ENCODE measurements around the gene FAM98A. TPM values are rescaled to one million over a fixed set of nuclear protein-coding genes. Genes with fewer than 3 reads are reported as not detected.
A peak's percentile ranks its signal among the peaks of the same experiment; 100 is the strongest.

The FAM98A gene
- total RNA-seq, 4 donors from 2014 or later = 21.4 to 59.9 (median 30.8) TPM

DNA sequence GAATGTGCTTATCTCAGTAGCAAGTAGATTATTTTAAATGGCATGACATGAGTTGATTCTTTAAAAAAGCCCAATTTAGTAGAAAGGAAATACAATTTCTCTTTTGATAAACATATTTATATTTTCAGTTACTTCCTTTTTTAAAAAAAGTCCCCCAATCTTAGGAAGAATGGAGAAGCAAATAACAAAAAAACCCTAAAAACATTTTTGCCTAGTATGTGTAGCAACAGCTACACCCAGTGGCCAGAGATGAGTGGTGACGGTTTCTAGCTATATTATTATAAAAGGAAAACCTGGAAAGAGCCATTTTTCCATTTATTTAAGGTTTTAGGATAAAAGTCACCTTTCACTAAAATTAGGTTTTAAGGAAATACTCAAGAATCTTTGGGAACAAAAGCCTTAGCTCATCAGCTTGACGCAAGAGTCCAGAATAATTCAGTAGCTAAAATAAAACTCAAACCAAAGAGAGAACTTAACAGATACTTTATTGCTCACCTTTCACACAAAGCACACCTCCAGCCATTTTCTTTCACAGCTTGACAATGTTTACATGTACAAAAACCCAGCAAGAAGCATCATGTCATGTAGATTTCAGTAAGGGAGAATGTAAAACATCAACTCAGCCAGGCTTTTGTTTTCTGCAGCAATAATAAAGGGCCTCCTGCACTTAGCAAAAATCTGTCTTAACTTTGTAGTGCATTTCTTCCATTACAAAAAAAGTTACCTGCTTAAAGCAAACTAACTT lies 15.7 kb downstream of the FAM98A start:
- TF ChIP-seq, protein P1, sequence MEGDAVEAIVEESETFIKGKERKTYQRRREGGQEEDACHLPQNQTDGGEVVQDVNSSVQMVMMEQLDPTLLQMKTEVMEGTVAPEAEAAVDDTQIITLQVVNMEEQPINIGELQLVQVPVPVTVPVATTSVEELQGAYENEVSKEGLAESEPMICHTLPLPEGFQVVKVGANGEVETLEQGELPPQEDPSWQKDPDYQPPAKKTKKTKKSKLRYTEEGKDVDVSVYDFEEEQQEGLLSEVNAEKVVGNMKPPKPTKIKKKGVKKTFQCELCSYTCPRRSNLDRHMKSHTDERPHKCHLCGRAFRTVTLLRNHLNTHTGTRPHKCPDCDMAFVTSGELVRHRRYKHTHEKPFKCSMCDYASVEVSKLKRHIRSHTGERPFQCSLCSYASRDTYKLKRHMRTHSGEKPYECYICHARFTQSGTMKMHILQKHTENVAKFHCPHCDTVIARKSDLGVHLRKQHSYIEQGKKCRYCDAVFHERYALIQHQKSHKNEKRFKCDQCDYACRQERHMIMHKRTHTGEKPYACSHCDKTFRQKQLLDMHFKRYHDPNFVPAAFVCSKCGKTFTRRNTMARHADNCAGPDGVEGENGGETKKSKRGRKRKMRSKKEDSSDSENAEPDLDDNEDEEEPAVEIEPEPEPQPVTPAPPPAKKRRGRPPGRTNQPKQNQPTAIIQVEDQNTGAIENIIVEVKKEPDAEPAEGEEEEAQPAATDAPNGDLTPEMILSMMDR (IDR thresholded peaks at IDR 0.05) = peak; percentile 65 to 82
- TF ChIP-seq POLR2AphosphoS5 (IDR thresholded peaks at IDR 0.05) = no peak
- Histone ChIP-seq H3K4me3 (no peak overlapping the region), H3K9me3 (no peaks in the 10 kb centered on the region), H3K27ac (no peak overlapping the region), H3K27me3 (no peaks in the 10 kb centered on the region), H3K4me1 (no peaks in the 10 kb centered on the region), H3K36me3 (peaks cover 47% of the 10 kb centered on the region)
- WGBS = 21% methylated on average over 2 of the region's 2 CpGs
- no peak for DNase-seq (ENCODE audit: low spot score in 2 of 2)

DNA sequence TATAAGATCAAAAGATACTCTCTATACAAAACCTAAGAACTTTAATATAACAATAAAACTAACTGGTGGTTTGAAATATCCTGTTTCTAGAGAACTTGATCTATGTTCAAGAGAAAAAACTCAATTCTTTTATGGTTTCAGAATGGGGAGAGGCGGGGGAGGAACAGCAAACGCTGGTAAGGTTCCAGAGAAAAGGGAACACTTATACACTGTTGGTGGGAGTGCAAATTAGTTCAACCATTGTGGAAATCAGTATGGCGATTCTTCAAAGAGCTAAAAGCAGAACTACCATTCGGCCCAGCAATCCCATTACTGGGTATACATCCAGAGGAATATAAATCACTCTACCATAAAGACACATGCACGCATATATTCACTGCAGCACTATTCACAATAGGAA lies 17.2 kb downstream of the FAM98A start:
- Histone ChIP-seq H3K9me3 (no peaks in the 10 kb centered on the region), H3K4me1 (no peaks in the 10 kb centered on the region), H3K4me3 (no peak overlapping the region), H3K27ac (no peak overlapping the region), H3K27me3 (no peaks in the 10 kb centered on the region), H3K36me3 (peaks cover 34% of the 10 kb centered on the region)
- DNase-seq (ENCODE audit: low spot score in 2 of 2) = no peak
- TF ChIP-seq, protein P1 (IDR thresholded peaks at IDR 0.05) = no peak
- TF ChIP-seq EP300 (IDR thresholded peaks at IDR 0.05) (no peak), POLR2A (IDR thresholded peaks at IDR 0.05) (no peak), POLR2AphosphoS5 (IDR thresholded peaks at IDR 0.05) (no peak)
- WGBS = 85% methylated on average over 5 of the region's 5 CpGs

DNA sequence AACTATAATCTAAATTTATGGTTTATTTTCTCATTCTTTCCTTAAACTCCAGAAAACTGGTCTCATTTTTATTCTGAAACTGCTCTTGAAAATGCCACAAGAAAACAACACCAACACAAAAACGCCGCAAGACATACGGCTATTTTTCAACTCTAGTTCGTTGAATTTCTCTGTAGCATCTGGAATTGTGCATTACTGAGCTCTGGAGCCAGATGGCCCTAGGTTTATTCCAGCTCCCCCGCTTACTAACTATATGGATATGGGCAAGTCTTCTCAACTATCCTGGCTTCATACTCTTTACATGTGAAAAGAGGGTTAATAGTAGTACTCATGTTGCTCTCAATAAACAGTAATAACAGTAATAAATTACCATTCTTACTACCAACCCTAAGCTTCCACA lies 19.9 kb downstream of the FAM98A start:
- H3K27ac ChIP-seq = no peak overlapping the region
- no peak for TF ChIP-seq POLR2A (IDR thresholded peaks at IDR 0.05)
- TF ChIP-seq, protein P1 (IDR thresholded peaks at IDR 0.05) = no peak
- no peak for TF ChIP-seq EP300 (IDR thresholded peaks at IDR 0.05)
- no peak for TF ChIP-seq POLR2AphosphoS5 (IDR thresholded peaks at IDR 0.05)

DNA sequence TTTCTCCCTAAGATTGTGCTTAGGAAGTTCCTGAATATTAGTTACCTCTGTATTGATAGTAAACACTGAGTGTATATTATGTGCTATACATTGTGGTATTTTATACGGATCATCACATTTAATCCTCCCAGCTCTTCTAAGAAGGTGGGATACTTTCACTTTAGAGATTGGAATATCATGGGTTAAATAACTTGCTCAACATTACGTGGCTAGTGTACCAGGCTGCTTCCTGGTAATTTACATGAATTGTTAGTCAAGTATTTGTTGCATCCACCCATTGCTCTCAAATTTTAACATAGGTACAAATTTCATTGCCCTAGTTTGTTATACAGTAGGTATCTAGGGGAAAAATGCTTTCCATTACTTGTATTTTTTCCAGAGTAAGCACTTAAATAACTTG lies 21.4 kb downstream of the FAM98A start:
- TF ChIP-seq POLR2A (IDR thresholded peaks at IDR 0.05) (no peak), POLR2AphosphoS5 (IDR thresholded peaks at IDR 0.05) (no peak), EP300 (IDR thresholded peaks at IDR 0.05) (no peak)
- TF ChIP-seq, protein P1 (IDR thresholded peaks at IDR 0.05) = no peak
- Histone ChIP-seq H3K9me3 (no peaks in the 10 kb centered on the region), H3K27ac (no peak overlapping the region), H3K4me3 (no peak overlapping the region), H3K4me1 (no peaks in the 10 kb centered on the region), H3K27me3 (no peaks in the 10 kb centered on the region), H3K36me3 (no peaks in the 10 kb centered on the region)
- DNase-seq (ENCODE audit: low spot score in 2 of 2) = no peak
- WGBS = 40% methylated on average over 2 of the region's 2 CpGs

More for the DNA sequence above, 19.9 kb downstream of the FAM98A start:
- H3K36me3 ChIP-seq = peaks cover 7% of the 10 kb centered on the region
- no peaks in the 10 kb centered on the region for H3K27me3 ChIP-seq
- H3K4me3 ChIP-seq = no peak overlapping the region
- DNase-seq (ENCODE audit: low spot score in 2 of 2) = no peak
- H3K4me1 ChIP-seq = no peaks in the 10 kb centered on the region
- H3K9me3 ChIP-seq = no peaks in the 10 kb centered on the region
- WGBS = 79% methylated on average over 5 of the region's 5 CpGs

DNA sequence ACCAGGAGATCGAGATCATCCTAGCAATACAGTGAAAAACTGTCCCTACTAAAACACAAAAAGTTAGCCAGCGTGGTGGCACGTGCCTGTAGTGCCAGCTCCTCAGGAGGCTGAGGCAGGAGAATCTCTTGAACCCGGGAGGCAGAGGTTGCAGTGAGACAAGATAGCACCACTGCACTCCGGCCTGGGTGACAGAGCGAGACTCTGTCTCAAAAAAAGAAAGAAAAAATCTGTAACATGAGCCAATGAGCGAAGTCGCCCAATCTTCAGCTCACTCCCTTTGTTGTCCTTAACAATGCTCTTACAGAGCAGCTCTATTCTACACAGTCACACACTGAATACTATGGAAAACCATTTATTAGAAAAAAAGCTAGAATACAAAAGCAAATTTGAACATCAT lies 22.0 kb downstream of the FAM98A start:
- TF ChIP-seq, protein P1 (IDR thresholded peaks at IDR 0.05) = no peak
- no peak for TF ChIP-seq EP300 (IDR thresholded peaks at IDR 0.05)
- no peak for TF ChIP-seq POLR2AphosphoS5 (IDR thresholded peaks at IDR 0.05)
- TF ChIP-seq POLR2A (IDR thresholded peaks at IDR 0.05) = no peak
- H3K9me3 ChIP-seq = no peaks in the 10 kb centered on the region
- no peaks in the 10 kb centered on the region for H3K27me3 ChIP-seq
- H3K4me1 ChIP-seq = no peaks in the 10 kb centered on the region
- no peaks in the 10 kb centered on the region for H3K36me3 ChIP-seq
- 88% methylated on average over 8 of the region's 8 CpGs for WGBS
- no peak overlapping the region for H3K4me3 ChIP-seq
- no peak overlapping the region for H3K27ac ChIP-seq
- DNase-seq (ENCODE audit: low spot score in 2 of 2) = no peak

Data from suprapubic skin (tissue), 4 donors.